HS-5 (cell line): Measurements from ENCODE around the gene SH3RF1.

Experiments used
- DNase-seq: peaks from one replicate; pipeline ENCODE4 v3.0.0-alpha.2; 2012; ENCODE audit warnings: low read depth

SH3RF1 gene

GRCh38 chr4:169064296-169064695, 206.5 kb downstream of the SH3RF1 start:
- DNase-seq = no peak

DNA sequence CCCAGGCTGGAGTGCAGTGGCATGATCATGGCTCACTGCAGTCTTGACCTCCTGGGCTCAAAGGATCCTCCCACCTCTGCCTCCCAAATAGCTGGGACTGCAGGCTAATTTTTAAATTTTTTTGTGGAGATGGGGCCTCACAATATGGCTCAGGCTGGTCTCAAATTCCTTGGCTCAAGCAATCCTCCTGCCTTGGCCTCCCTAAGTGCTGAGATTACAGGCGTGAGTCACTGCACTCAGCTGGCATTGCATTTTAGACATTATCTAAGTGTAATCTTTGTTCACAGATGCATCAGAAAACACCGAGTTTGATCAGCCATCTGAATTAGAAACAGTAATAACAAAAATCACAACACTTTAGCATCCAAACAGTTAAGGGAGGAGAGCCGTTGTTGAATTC, 207.3 kb downstream of the SH3RF1 start:
- no peak for DNase-seq

DNA sequence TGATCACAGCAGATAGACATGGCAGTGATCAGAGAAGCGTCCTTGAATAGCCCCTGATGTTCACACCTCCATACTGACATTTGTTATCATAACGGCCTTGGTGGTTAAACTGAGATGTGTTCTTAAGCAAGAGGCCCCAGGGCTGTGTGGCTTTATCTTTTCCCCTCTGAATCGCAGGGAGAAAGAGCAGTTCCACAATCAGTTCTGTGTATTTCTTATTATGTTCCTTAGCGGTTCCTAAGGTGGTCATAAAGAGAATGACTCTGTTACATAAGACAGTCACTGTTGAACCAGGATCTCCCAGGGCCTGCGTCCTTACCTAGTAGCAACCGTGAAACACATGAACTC, 207.9 kb downstream of the SH3RF1 start:
- no peak for DNase-seq

DNA sequence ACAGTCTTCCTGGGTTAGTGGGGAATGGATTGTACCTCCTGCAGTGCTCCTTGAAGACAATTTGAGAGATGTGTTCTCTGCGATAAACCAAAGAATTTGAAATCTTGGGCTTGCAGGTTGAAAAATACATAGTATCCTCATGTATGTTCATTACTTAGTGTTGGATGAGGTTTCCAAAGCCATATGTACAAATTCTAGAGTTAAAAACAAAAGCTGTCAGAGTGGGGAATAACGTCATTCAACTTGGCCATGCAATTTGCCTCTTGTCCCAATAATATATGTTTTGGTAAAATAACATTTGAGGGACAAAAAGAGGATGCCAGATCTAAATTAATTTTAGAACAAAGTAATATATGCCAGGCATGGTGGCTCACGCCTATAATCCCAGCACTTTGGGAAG, 209.4 kb downstream of the SH3RF1 start:
- no peak for DNase-seq

DNA sequence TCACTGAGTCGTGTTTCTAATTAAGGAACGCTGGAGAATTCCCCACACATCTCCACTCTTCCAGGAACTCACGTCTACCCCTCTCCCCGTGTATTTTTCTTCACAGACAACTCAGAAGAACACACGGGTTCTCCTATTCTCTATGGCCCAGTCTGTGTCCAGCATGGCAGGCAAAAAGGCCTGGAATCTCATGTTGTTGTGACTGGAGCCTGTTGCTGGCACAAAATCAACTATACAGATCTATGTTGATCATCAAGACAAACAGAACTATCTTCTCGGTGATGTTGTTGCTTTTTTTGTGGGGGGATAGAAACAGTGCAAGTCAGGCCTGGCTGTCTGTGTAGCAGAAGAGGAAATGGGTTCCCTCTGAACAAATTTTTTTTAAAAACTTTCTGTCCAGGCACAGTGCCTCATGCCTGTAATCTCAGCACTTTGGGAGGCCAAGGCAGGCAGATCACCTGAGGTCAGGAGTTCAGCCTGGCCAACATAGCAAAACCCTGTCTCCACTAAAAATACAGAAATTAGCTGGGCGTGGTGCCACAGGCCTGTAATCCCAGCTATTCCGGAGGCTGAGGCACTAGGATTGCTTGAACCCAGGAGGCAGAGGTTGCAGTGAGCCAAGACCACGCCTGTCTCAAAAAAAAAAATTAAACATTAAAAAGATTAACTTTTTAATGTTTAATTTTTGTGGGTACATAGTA, 210.2 kb downstream of the SH3RF1 start:
- no peak for DNase-seq

DNA sequence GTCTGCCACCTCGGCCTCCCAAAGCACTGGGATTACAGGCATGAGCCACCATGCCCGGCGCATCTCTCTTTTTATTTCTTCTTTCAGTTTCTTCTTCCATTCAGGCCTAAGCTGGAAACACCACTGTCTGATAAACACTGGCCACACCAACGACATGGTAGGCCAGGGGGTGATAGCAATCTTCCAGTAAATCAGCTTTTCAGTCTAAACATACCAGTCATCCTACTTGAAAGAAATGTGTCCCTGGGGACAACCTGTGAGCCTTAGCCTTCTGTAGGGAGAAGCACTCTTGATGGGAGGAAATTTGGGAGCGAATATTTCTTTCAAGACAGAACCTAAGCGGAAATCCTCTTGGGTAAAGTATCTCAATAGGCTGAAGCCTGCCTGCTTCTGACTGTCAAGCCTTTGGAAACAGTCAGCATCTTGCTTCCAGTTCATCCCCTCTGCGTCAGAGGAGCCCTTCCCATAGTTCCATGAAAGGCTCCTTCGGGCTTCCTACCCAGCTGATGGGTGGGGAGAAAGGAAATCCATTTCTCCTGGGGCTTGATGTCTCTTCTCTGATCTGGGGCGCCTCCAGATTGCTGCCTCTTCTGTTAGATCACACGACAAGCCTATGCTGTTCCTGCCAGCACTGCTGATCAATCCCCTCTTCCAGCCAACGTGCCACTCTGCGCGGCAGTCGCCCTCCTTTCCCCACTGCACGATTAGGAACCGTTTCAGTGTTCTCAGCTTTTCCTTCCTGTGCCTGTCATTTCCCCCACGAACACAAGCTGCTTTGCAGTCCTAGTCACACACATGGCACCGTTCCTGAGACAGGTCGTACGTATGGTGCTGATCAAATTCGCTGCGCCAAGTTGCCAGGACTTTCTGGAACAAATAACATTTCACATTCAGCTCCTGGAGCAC, 211.2 kb downstream of the SH3RF1 start:
- DNase-seq = no peak

DNA sequence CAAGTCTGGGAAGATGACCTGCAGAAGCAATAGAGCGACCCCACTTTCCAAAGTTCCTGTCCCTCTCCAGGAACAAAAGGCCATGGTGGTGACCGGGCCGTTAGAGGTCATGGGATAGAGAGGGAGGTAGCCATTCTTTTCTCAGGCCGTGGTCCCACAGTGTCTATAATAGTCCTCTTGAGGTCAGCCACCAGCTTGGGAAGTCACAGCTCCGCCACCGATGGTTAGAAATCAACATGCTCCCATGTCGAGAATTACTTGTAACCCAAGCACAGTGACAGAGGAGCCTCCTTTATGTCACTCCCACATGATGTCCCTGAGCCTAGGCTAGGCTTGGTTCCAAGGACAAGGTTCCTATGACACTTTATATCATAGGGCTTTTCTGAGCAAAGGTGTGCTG, 212.4 kb downstream of the SH3RF1 start:
- DNase-seq = no peak

- no peak for DNase-seq
These were observed 215.9 kb downstream of the SH3RF1 start for GRCh38 chr4:169054879-169055278.

DNA sequence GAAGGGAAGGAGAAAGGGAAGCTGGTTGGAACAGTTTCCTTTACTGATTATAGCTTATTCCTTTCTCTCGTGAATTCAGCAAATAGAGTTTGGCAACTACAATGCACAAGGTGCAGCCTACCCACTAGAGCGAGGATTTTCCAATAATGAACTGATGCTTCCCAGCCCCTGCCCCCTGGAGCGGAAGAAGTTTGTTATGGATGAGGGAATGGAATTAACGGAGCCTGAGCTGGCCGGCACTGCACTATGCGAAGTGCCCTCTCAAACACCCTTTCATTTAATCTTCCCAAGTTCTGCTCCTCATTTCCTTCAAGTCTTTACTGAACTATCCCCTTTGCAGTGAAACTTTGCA, 218.2 kb downstream of the SH3RF1 start:
- no peak for DNase-seq

GRCh38 chr4:169051761-169052593, 218.8 kb downstream of the SH3RF1 start:
- no peak for DNase-seq

DNA sequence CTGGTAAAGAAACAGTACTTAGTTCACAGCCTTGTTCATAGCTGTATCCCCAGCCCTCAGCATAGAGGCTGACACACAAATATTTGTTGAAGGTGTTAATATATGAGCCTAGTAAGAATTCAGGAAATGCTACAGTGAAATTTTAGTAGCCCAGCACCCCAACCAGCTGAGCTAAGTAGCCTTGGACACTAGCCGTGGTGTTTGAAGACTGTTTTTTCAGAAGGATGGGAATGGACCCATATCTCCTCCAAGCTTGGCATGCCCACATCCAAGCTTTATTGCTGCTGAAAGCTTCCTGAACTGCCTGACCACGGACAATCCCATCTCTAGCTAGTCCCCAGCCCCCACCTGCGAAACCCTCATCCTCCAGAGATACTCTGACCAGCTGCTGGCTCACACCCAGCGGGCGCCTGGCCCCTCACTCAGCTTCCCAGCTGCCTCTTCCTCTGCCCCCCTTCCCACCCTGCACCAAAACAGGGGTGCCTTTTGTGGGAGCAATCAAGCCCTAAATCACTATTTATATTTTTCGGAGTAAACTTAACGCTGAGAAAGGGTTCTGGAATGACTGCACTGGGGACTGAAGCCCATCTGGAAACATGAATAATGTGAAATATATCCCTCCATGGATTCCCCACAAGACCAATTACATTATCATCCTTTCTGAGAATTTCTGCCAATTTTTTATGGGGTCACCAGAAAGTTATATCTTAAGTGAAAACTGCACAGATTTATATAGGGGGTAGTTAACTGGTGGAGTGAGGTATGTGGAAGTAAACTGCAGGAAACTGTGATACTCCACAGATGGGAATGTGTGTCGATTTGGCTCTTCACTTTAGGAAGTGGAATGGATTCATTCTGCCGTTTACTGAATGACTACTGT, 219.6 kb downstream of the SH3RF1 start:
- no peak for DNase-seq

GRCh38 chr4:169050284-169050683, 220.5 kb downstream of the SH3RF1 start:
- no peak for DNase-seq

- DNase-seq = no peak
These were observed 221.8 kb downstream of the SH3RF1 start for GRCh38 chr4:169048868-169049414.

DNA sequence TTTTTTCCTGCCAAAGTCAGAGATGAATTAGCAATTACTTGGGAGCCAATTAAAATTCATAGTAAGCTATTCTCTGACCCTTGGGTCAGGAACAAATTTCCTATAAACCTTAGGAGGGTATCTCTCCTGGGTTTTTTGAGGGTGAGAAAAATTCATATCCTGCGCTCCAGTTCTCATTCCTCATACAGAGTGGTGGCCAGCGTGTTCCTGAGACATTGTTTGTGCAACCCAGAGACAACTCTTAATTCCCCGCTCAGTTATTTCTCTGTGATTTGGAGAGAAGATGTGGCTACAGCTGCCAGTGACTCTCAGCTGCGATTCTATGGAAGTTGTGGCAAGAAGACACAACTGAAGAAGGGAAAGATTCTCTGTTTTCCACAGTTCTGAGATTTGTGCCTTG, 222.8 kb downstream of the SH3RF1 start:
- no peak for DNase-seq

- no peak for DNase-seq
These were observed 224.7 kb downstream of the SH3RF1 start for GRCh38 chr4:169045862-169046584.

GRCh38 chr4:169044714-169045447, 225.9 kb downstream of the SH3RF1 start:
- DNase-seq = no peak
